ENCODE results near the gene EZH1.

EZH1 gene

GRCh38 chr17:42744806-42745617, at the start of gene EZH1:
Gene EZH1 (minus strand): TSS chr17:42745040. CDS start chr17:42728941, 16,099 bp downstream.
- peak; percentile 92 for DNase-seq

DNA sequence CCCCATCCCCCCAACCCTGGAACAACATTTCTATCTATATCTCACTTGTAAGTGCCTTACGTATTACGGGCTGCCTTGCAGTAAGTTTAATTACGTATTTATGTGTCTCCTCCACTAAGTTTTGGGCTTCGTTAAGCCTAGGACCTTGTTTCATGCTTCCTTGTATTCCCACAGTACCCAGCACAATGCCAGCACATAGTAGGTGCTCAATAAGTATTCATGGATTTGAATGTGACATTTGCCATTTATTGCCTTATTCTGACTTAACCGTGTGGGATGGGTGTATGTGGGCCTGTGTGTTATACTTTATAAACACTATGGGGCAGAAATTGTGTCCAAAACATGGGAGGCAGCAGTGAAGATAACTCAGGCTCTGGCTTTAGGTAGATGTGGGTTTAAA, 47.7 kb upstream of the EZH1 start:
- no peak for DNase-seq

GRCh38 chr17:42791948-42792347, 47.1 kb upstream of the EZH1 start:
- DNase-seq, result no peak

DNA sequence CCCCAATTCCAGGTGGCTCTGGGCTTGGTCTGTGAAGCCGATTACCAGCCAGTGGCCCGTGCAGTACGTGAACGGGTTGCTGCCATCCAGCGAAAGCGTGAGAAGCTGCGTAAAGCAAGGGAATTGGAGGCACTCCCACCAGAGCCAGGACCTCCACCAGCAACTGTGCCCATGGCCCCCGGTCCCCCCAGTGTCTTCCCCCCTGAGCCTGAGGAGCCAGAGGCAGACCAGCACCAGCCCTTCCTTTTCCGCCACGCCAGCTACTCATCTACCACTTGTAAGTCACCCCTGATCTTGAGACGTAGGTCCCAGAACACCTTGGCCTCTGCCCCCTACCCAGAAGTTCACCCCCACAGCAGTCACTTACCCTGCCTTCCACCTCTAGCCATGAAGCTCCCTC, 42.4 kb upstream of the EZH1 start:
- no peak for DNase-seq

DNA sequence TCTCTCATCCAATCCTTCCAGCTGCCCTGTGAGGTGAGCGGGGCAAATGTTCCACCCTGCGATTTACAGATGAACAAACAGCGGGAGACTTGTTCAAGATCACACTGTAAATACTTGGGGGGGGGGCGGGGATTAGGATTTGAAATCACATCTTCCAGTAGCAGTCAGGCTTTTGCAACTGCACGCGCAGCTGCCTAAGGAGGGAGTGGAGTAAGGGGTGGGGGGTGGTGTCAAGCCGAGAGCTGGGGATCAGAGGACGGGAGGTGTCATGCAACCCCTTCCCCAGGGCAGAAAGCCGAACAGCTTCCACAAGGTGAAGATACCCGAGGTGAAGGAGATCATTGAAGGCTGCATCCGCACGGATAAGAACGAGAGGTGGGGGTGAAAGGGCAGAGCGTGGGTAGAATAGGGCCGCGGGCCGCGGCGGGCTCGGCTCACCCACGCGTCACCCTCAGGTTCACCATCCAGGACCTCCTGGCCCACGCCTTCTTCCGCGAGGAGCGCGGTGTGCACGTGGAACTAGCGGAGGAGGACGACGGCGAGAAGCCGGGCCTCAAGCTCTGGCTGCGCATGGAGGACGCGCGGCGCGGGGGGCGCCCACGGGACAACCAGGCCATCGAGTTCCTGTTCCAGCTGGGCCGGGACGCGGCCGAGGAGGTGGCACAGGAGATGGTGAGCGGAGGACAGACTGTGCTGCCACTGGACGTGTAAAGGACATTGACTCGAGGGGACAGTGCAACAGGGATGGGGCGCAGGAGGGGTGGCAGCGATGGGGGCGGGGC, 40.2 kb upstream of the EZH1 start:
- DNase-seq, result no peak

GRCh38 chr17:42784409-42784808, 39.6 kb upstream of the EZH1 start:
- DNase-seq, result no peak

DNA sequence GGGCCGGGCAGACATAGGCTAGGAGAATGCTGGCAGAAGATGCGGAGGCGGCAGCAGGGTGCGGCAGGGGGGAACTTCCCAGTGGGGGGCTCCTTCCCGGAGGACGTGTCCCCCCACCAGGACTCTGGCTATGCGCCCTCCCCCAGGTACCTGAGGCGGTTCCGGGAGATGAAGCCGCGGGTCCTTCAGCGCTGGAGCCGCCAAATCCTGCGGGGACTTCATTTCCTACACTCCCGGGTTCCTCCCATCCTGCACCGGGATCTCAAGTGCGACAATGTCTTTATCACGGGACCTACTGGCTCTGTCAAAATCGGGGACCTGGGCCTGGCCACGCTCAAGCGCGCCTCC, 38.9 kb upstream of the EZH1 start:
- no peak for DNase-seq

DNA sequence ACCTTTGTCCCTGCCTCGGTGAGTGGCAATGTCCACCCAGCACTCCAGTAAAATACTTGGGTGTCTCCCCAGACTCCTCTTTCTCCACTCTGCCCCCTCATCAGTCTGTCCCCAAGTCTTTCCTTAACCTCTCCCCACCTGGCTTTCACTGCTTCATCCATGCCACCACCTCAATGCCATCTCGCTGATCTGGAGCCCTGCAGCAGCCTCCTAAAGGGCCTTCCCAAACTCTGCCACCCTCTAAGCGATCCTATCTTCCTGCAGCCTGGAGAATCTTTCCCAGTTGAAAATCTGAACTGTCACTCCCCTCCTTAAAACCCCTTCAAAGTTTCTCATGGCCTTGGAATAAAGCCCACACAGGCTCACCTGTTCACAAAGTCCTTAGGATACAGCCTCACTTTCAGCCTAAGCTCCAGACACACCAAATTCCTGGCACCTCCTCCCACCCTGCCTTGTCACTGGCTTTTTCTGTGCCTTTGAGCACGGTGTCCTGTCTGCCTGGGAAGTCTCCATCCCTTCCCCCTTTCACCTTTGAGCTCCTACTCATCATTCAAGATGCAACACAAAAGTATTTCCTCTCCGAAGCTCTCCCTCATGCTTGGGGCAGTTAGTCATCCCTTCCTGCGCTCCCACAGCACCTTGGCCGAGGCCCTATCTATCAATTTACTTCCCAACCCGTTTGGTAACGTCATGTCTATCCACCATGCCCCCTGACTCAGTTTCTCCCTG, 38.4 kb upstream of the EZH1 start:
- DNase-seq, result no peak

DNA sequence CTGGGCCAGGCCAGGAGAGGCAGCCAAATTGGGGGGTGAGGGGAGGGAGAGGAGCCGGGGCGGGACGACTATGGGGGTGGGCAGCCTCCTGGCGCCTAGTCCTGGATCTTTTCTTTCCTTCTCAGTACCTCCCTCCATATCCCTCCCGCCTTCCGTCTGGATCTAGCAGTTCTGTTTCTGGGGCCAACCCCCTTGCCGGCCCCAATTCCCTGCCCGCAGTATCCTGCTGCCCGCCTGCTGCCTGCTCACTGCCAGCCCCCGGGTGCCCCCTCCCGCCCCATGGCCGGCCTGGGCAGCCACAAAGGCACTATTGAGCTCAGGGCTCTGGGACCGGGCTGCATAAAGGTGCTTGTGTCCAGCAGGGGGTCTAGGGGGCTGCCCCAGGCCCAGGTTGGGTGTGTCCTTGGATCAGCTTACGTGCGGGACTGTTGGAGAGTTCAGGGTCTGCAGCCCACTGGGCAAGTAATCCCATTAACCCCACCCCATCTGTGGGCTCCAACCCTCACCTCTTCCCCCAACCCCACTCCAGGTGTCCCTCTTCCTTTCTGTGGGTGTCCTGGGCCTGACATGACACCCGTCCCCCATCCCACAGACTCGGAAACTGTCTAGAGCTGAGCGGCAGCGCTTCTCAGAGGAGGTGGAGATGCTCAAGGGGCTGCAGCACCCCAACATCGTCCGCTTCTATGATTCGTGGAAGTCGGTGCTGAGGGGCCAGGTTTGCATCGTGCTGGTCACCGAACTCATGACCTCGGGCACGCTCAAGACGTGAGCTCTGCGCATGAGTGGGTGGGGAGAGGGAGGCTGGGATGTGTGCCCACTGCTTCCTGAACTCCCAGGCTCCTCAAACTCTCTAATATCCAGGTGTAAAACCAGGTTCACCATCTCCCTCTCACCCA, 37.6 kb upstream of the EZH1 start:
- DNase-seq, result no peak

- no peak for DNase-seq
These were observed 36.9 kb upstream of the EZH1 start for GRCh38 chr17:42781639-42782165.

GRCh38 chr17:42780851-42781638, 36.2 kb upstream of the EZH1 start:
- no peak for DNase-seq

DNA sequence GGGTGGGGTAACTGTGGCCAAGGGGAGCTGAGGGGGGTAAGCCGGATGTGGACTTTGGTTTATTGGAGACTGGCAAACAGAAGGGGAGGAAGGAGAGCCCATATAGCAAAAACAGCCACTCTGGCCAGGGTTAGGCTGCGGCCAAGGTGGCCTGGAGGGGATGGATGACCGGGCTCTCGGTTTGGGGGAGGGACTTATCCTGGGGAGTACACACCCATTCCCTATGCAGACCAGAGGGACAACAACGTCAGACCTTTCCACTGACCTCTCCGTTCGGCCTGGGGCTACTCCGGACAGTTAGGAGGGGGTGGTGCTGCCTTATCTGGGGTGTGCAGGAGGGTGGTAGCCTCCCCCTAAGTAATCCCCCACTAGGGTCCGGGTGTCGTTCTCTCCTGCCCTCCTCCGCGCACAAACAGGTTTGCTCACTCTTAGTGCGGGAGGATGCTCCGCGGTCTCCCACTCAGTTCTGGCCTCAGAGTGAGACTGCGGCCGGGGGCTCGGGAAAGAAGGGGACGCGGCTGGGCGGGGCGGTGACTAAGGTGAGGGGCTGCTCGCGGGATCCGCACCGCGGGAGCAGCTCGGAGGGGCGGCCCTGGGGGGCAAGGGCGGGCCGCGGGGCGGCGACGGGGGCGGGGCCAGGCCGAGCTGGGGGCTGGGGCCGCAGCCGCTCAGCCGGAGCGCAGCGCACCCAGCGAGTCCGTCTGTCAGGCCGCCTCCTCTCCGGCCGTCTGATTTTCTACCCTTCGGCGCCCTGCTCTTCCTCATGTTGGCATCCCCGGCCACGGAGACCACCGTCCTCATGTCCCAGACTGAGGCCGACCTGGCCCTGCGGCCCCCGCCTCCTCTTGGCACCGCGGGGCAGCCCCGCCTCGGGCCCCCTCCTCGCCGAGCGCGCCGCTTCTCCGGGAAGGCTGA, 35.4 kb upstream of the EZH1 start, which contains the start of gene WNK4:
Gene WNK4 (plus strand): TSS at position 675 of the 915 bp plus-strand sequence. CDS start 89 bp downstream, at position 764.
- no peak for DNase-seq

GRCh38 chr17:42779304-42779935, 34.6 kb upstream of the EZH1 start:
- DNase-seq, result no peak

- no peak for DNase-seq
These were observed 33.7 kb upstream of the EZH1 start for GRCh38 chr17:42778570-42778969.

DNA sequence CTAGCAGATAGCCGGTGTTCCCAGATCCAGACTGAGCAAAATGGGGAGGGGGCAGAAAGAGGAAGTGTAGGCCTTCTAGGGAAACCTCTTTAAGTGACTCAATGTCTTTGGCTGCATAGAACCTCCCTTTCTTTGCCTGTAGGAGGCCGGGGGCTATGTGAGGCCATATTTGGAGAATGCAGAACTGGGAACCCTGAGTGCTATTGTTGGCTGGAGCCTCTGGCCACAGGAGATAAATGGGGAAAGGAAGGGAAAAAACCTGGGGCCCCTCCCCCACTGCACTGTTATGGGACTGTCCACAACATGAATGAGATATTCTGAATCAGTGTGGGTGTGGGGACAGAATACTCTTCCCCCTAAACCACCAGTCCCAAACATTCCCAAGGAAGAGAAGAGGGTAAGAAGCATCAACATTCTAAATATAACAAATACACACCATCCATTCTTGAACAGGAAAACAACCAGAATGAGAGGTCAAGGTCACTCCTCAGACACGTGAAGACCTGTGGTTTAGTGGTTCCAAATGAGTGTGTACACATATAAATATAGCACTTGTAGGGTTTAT, 30.8 kb upstream of the EZH1 start:
- DNase-seq, result no peak

DNA sequence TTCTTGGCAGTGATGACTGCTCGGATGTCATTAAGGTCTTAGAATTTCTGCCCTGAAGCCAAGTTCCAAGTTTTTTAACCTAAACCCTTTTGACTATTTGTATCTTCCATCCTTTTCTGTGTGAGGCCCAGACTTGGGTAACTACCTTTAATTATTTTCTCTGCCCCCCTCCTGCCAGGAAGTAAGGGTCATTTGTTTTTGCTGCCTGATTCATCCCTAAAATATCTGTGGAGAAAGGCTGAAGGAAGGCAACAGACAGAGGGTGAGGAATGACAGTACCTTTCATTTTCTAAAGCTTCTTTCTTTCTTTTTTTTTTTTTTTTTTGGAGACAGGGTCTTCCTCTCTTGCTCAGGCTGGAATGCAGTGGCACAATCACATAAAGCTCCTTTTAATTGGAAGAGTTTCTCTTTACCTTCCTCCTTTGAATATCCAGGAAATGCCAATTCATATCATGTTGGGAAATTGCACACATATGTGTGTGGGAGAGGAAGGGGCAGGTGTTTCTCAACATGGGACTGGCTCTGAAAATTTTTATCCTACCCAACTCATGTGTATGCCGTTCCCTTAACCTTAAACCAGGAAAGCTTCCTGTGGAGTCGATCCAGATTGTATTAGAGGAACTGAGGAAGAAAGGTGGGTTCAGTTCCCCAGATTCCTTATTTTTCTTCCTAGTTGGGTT, 29.4 kb upstream of the EZH1 start:
- no peak for DNase-seq

DNA sequence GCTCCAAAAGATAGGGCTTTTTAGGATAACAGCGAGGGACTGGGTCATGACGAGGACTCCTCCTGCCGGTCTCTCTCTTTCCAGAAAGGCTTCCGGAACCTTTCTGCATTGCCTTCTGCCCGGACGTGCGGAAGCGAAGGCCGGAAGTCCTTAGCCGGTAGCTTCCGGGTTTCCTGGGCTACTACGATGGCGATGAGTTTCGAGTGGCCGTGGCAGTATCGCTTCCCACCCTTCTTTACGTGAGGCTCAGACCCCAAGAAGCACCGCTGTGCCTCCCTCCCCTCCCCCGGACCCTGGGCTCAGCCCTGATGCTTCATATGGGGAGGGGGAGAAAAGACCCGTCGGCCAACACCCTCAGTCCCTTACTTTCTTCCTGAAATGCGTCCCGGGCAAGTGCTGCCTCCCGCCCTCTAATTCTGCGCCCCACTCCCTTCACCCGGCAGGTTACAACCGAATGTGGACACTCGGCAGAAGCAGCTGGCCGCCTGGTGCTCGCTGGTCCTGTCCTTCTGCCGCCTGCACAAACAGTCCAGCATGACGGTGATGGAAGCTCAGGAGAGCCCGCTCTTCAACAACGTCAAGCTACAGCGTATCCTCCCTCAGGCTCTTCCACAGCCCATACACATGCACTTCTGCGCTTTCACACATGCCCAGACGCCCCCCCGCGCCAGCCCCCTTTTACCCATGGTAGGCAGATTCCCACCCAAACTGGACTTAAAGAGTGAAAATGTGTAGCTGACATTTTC, 28.6 kb upstream of the EZH1 start, which contains the start of gene VPS25:
Gene VPS25 (plus strand): TSS at position 160 of the 746 bp plus-strand sequence. CDS start 27 bp downstream, at position 187.
- peak; percentile 71 for DNase-seq

- DNase-seq, result no peak
These were observed 28.1 kb upstream of the EZH1 start for GRCh38 chr17:42772945-42773289.

Data from stimulated activated CD4-positive, alpha-beta T cell treated with anti-CD3 and anti-CD28 coated beads, Interleukin-1b, Interleukin-23, amount 100 ng/mL, for 48 hours (primary cell).